Measurements from ENCODE around the gene RNU2-63P.

- TF ChIP-seq EZH2 (IDR thresholded peaks at IDR 0.05) (no peak), POLR2AphosphoS5 (IDR thresholded peaks at IDR 0.05; ENCODE audit: borderline replicate concordance, low read depth, low read length) (no peak)
Measured at GRCh38 chr2:88054782-88055370, 38.5 kb upstream of the RNU2-63P start.
